Progenitor cell of endocrine pancreas (in vitro differentiated cells): ENCODE data around the gene TP53AIP1. TPM values are rescaled to one million over a fixed set of nuclear protein-coding genes. Genes with fewer than 3 reads are reported as not detected.
A peak's percentile ranks its signal among the peaks of the same experiment; 100 is the strongest.

Experiments
- DNase-seq: peaks from one replicate; pipeline ENCODE4 v3.0.0; 2021; ENCODE audit warnings: low spot score; ENCODE audit not compliant: unreplicated experiment
- H3K27ac Mint-ChIP-seq: 2 replicates; pipeline ENCODE4 v1.8.0; 2021; ENCODE audit warnings: mild to moderate bottlenecking, moderate library complexity, mixed read lengths
- H3K27me3 Mint-ChIP-seq: 2 replicates; pipeline ENCODE4 v1.8.0; 2021; ENCODE audit warnings: mixed read lengths
- H3K36me3 Mint-ChIP-seq: 2 replicates; pipeline ENCODE4 v1.8.0; 2022; ENCODE audit warnings: mixed read lengths; ENCODE audit not compliant: insufficient read depth
- H3K4me1 Mint-ChIP-seq: 2 replicates; pipeline ENCODE4 v1.8.0; 2021; ENCODE audit warnings: low read depth, mixed read lengths
- H3K4me3 Mint-ChIP-seq: 2 replicates; pipeline ENCODE4 v1.8.0; 2021; ENCODE audit warnings: low read depth, mild to moderate bottlenecking, moderate library complexity, mixed read lengths
- H3K9me3 Mint-ChIP-seq: 2 replicates; pipeline ENCODE4 v1.8.0; 2021; ENCODE audit warnings: low read depth, mixed read lengths
- long read RNA-seq: library from polyadenylated mRNA; unstranded; transcript quantifications from one replicate; pipeline ENCODE4 v2.0.0, GENCODE V29; 2020
- total RNA-seq: library from RNA; stranded (reverse); gene quantifications from 2 replicates; pipeline ENCODE4 v1.2.1, GENCODE V29; 2021
- TF ChIP-seq, protein P1 (sequence below): fragments of 200-600 bp; sonication (generic); IDR thresholded peaks from one replicate; pipeline ENCODE4 v1.5.0; 2021; ENCODE audit warnings: antibody characterized with exemption, mild to moderate bottlenecking; ENCODE audit not compliant: unreplicated experiment

Gene TP53AIP1, protein sequence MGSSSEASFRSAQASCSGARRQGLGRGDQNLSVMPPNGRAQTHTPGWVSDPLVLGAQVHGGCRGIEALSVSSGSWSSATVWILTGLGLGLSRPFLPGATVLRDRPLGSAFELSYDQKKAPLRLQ
- total RNA-seq = 0.12 and 0.31 TPM in 2 replicates
- long read RNA-seq = 0 reads

DNA sequence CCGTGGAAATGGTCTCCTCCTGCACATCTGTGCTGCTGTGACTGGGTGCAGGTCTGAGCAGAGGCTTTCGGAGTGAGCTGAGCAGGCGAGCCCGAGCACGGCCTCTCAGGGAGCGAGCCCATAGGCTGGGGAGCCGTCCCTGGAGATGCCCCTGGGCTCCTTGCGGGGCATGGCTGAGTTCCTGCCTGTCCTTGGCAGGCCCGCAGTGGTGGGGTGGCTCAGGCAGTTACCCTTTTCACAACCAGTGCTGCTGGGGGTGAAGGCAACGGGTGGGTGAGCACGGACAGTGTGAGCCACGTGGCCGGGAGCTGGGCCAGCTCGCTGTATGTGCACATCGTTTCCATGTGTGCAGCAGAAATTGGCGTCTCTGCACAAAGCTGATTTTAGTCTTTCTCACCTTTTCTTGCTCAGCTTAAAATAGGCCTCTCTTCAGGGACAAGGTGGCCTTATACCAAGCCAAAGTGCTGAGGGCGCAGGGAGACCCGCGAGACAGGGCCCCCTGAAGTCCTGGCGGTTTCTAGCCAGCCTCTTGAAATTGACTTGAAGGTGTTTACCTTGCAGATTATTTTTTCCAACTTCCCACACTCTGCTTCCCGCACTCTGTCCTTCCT, at the start of gene TP53AIP1:
TSS of gene TP53AIP1 (minus strand) at position 55 of the 611 bp plus-strand sequence. CDS start 5,053 bp downstream, outside the sequence.
- Mint-ChIP-seq H3K27me3 (peaks cover 27% of the 10 kb centered on the region), H3K4me3 (no peak within 1 kb of the TSS), H3K4me1 (no peaks in the 10 kb centered on the region), H3K36me3 (no peaks in the 10 kb centered on the region), H3K9me3 (no peaks in the 10 kb centered on the region), H3K27ac (no peak within 1 kb of the TSS)
- DNase-seq = no peak
- TF ChIP-seq, protein P1, sequence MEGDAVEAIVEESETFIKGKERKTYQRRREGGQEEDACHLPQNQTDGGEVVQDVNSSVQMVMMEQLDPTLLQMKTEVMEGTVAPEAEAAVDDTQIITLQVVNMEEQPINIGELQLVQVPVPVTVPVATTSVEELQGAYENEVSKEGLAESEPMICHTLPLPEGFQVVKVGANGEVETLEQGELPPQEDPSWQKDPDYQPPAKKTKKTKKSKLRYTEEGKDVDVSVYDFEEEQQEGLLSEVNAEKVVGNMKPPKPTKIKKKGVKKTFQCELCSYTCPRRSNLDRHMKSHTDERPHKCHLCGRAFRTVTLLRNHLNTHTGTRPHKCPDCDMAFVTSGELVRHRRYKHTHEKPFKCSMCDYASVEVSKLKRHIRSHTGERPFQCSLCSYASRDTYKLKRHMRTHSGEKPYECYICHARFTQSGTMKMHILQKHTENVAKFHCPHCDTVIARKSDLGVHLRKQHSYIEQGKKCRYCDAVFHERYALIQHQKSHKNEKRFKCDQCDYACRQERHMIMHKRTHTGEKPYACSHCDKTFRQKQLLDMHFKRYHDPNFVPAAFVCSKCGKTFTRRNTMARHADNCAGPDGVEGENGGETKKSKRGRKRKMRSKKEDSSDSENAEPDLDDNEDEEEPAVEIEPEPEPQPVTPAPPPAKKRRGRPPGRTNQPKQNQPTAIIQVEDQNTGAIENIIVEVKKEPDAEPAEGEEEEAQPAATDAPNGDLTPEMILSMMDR = no peak

DNA sequence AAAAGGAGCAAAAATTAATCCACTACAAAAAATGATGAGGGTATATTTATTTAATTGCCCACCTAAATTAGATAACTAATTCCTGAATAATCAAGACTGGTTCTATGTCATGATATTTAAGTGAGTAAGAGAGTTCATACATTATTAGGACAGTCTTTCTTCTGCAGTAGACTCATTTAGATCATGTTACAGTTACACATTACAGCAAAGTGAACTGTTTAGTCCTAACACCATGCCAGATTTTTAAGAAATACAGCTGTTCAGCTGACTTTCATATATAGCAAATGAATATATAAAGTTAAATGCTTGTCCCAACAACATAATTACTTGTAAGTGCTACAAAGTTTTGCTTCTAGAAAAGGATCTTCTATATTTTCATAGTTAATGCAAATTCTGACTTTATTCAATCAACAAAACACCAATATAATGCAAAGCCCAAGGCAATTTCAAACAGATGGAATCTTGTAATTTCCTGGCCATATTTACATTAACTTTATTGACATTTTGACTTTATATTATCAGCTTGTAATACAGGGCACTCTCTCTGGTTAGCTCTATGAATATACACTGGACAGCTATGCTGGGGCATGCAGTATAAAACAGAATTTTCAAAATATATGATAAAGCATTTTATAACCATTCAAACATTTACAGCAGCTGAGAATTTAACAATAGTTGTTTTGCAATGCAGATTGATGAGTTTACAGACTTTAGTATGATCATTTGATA, 45.7 kb upstream of the TP53AIP1 start:
- Mint-ChIP-seq H3K36me3 (peaks cover 12% of the 10 kb centered on the region), H3K27ac (no peak overlapping the region), H3K9me3 (peaks cover 3% of the 10 kb centered on the region), H3K4me3 (no peak overlapping the region), H3K4me1 (no peaks in the 10 kb centered on the region), H3K27me3 (no peaks in the 10 kb centered on the region)
- DNase-seq = no peak
- TF ChIP-seq, protein P1 = no peak

DNA sequence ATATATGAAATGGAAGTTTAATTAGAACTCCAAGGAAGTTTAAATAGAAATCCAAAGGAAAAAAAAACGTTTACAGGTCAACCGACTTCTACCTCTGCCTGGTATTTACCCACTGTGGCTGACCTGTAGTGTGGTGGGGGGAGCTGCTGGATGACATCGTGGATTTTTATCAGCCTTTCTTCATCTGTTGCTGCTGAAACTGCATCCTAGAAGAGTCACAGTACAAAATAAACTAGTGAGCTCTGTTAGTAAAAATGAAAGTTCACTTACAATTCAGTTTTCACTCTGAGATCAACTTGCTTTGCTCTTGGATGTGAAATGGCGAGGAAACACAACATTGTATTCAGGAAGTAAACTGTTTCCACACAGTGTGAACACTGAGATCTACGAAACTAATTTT, 43.2 kb upstream of the TP53AIP1 start:
- Mint-ChIP-seq H3K27ac (no peak overlapping the region), H3K4me1 (no peaks in the 10 kb centered on the region), H3K4me3 (no peak overlapping the region), H3K27me3 (no peaks in the 10 kb centered on the region), H3K36me3 (peaks cover 12% of the 10 kb centered on the region), H3K9me3 (peaks cover 3% of the 10 kb centered on the region)
- TF ChIP-seq, protein P1 = no peak
- DNase-seq = no peak

DNA sequence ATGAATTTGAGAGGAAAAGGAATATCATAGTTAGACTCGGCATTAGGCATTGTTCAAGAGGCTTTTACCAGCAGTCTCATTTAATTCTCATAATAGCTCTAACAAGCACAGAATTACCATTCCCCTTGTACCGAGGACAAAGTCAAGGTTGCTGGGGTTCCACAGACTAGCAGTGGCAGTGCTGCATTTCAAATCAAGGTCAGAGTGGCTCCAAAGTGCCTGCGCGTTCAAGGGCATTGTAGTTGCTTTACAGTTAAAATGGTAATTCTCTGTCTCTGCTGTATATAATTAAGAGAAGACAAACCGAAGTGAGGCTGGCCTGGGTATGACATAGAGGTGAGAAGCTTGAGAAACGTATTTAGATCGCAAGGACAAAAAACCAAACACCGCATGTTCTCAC, 40.4 kb upstream of the TP53AIP1 start:
- no peaks in the 10 kb centered on the region for H3K4me1 Mint-ChIP-seq
- no peak overlapping the region for H3K4me3 Mint-ChIP-seq
- no peaks in the 10 kb centered on the region for H3K27me3 Mint-ChIP-seq
- H3K27ac Mint-ChIP-seq = peak overlapping the region; percentile 15
- no peak for DNase-seq
- peaks cover 13% of the 10 kb centered on the region for H3K36me3 Mint-ChIP-seq
- H3K9me3 Mint-ChIP-seq = no peaks in the 10 kb centered on the region
- TF ChIP-seq, protein P1 = no peak

DNA sequence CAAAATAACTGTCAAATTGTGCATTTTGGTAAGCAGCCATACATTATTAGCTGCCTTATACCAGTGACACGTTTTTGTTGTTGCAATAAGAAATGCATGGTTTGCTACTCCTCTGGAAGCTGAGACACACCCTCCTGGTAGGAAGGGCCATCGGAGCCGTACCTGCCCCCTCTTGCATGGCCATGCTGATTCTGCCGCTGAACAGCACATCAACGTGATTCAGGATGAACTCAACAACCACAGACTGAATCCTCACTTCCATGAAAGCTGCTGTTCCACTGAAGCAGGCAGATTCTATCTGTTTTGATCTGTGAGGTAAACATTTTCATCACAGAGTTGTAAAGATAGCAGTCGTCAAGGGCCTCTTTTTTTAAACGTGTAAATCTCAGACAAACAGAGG, 38.6 kb upstream of the TP53AIP1 start:
- H3K4me1 Mint-ChIP-seq = no peaks in the 10 kb centered on the region
- no peaks in the 10 kb centered on the region for H3K27me3 Mint-ChIP-seq
- no peak overlapping the region for H3K27ac Mint-ChIP-seq
- TF ChIP-seq, protein P1 = no peak
- H3K9me3 Mint-ChIP-seq = no peaks in the 10 kb centered on the region
- DNase-seq = no peak
- peaks cover 16% of the 10 kb centered on the region for H3K36me3 Mint-ChIP-seq
- no peak overlapping the region for H3K4me3 Mint-ChIP-seq
